HepG2 (cell line): ENCODE data around the gene CDKN3. TPM values are rescaled to one million over a fixed set of nuclear protein-coding genes. Genes with fewer than 3 reads are reported as not detected.

Experiments
- CREB3 ChIP-seq: sonication (generic); formaldehyde crosslinking; IDR thresholded peaks from 2 replicates; pipeline ENCODE4 v1.5.0; 2020; ENCODE audit warnings: missing genetic modification reagents
- FLYWCH1 ChIP-seq: sonication (generic); formaldehyde crosslinking; IDR thresholded peaks from 2 replicates; pipeline ENCODE4 v1.8.1; 2023; ENCODE audit warnings: mild to moderate bottlenecking, missing genetic modification reagents
- IRF2 ChIP-seq: IDR thresholded peaks from 2 replicates; pipeline ENCODE4 v1.6.1; 2018; ENCODE audit warnings: missing genetic modification reagents, missing compliant biosample characterization
- KAT2B ChIP-seq: fragments of 150-350 bp; IDR thresholded peaks from 2 replicates; pipeline ENCODE4 v1.6.1; 2014; ENCODE audit warnings: low read depth, low read length, borderline replicate concordance
- KAT7 ChIP-seq: IDR thresholded peaks from 2 replicates; pipeline ENCODE4 v1.6.1; 2018; ENCODE audit warnings: borderline replicate concordance, missing compliant biosample characterization
- MAZ ChIP-seq, 2 experiments: sonication (generic) in 1 of 2; formaldehyde crosslinking in 1 of 2; IDR thresholded peaks; 2 replicates each; pipeline versions ENCODE4 v1.5.0 to v1.6.1; 2012 to 2020; ENCODE audit warnings: low read depth in 2 of 2, mild to moderate bottlenecking in 2 of 2, borderline replicate concordance in 1 of 2, improper control_type of control experiment in 1 of 2, low read length in 1 of 2, missing genetic modification reagents in 1 of 2, moderate library complexity in 1 of 2
- POLR2A ChIP-seq, 2 experiments: IDR thresholded peaks; 2 replicates each; pipeline ENCODE4 v1.6.1; 2011; ENCODE audit warnings: low read depth in 2 of 2, low read length in 2 of 2, mild to moderate bottlenecking in 1 of 2, moderate library complexity in 1 of 2; ENCODE audit not compliant: insufficient read depth in 1 of 2
- PRDM15 ChIP-seq: sonication (generic); formaldehyde crosslinking; IDR thresholded peaks from 2 replicates; pipeline ENCODE4 v1.4.0; 2020; ENCODE audit warnings: missing genetic modification reagents
- SRSF1 ChIP-seq: fragments of 200-400 bp; formaldehyde crosslinking; optimal IDR thresholded peaks from 2 replicates; pipeline ENCODE3; 2017; ENCODE audit warnings: mild to moderate bottlenecking, low read depth, low read length, moderate library complexity
- THAP9 ChIP-seq: sonication (generic); formaldehyde crosslinking; IDR thresholded peaks from 2 replicates; pipeline ENCODE4; 2020; ENCODE audit warnings: missing genetic modification reagents, mild to moderate bottlenecking, borderline replicate concordance
- THRA ChIP-seq: sonication (generic); formaldehyde crosslinking; IDR thresholded peaks from 2 replicates; pipeline ENCODE4 v1.4.0; 2020; ENCODE audit warnings: missing genetic modification reagents, borderline replicate concordance
- ZNF780A ChIP-seq: sonication (generic); formaldehyde crosslinking; IDR thresholded peaks from 2 replicates; pipeline ENCODE4 v1.8.0; 2022; ENCODE audit warnings: mild to moderate bottlenecking, missing genetic modification reagents, moderate library complexity
- polyA plus RNA-seq, 8 experiments: library from polyadenylated mRNA; depleted of rRNA in 3 of 8; stranded (reverse) in 7 of 8; unstranded in 1 of 8; fragments of >200 nt; fragmentation: Illumina TruSeq in 4 of 8; extraction: Trizol in 4 of 8; gene quantifications; 2 replicates each; pipeline versions ENCODE4 v1.2.1 to v1.2.3, GENCODE V29; 2011 to 2016; ENCODE audit warnings: low read depth in 4 of 8, missing spikeins in 1 of 8, mixed read lengths in 1 of 8; ENCODE audit not compliant: insufficient read depth in 1 of 8
- total RNA-seq, 5 experiments: library from RNA; depleted of rRNA; stranded (reverse); fragments of >200 nt; fragmentation: Illumina TruSeq; extraction: Trizol; gene quantifications; 2 replicates each; pipeline ENCODE4 v1.2.3, GENCODE V29; 2016; ENCODE audit warnings: low read depth in 1 of 5

The CDKN3 gene
- total and polyA plus RNA-seq, 2 of the 13 experiments (the other 11 are each of a cell fraction or from before 2014, with no cell fraction given) = 63.0 to 88.9 TPM

- TF ChIP-seq THAP9 (CRISPR knock-in tag) (no peak), SRSF1 (no peak), THRA (CRISPR knock-in tag) (no peak), ZNF780A (no peak), FLYWCH1 (CRISPR knock-in tag) (no peak), KAT7 (CRISPR knock-in tag) (no peak), KAT2B (no peak), CREB3 (CRISPR knock-in tag) (no peak), MAZ (IDR thresholded peaks at IDR 0.05; ENCODE audit: borderline replicate concordance, low read depth, low read length) (no peak), MAZ (CRISPR knock-in tag; IDR thresholded peaks at IDR 0.05; ENCODE audit: low read depth) (no peak), PRDM15 (CRISPR knock-in tag) (no peak), IRF2 (no peak), POLR2A (IDR thresholded peaks at IDR 0.05; ENCODE audit: insufficient read depth in 1 of 2, low read depth in 2 of 2, low read length in 2 of 2) (no peak)
These were observed 41.1 kb upstream of the CDKN3 start (continued) for GRCh38 chr14:54355698-54356097.
